HEK293T (cell line): Measurements from ENCODE around the gene MCOLN1.
"Not testable (repeated sequence)": the region's sequence is repeated elsewhere in the genome, so short reads cannot be mapped to it uniquely, and the experiment has no call there.

Source experiments
- CTCF ChIA-PET: fragments of 350-600 bp; formaldehyde crosslinking; extraction: SDS; loops from one replicate; lab custom pipeline; 2021; ENCODE audit warnings: antibody characterized with exemption, inconsistent platforms; lab: Yijun Ruan, JAX
- POLR2A ChIA-PET: fragments of 350-600 bp; formaldehyde crosslinking; extraction: SDS; loops from one replicate; lab custom pipeline; 2020; ENCODE audit warnings: antibody characterized with exemption, inconsistent platforms; lab: Yijun Ruan, JAX
- DNase-seq: peaks from one replicate; pipeline ENCODE4 v3.0.0; 2012; ENCODE audit warnings: mixed read lengths; ENCODE audit errors: extremely low spot score
- ARNT ChIP-seq: fragments of 450-650 bp; IDR thresholded peaks from 2 replicates; pipeline ENCODE4 v1.6.1; 2017; ENCODE audit warnings: mild to moderate bottlenecking
- BHLHE40 ChIP-seq: fragments of 450-650 bp; IDR thresholded peaks from 2 replicates; pipeline ENCODE4 v1.6.1; 2016; ENCODE audit warnings: mild to moderate bottlenecking, moderate library complexity, borderline replicate concordance
- CTBP1 ChIP-seq: fragments of 450-650 bp; IDR thresholded peaks from 2 replicates; pipeline ENCODE4 v1.6.1; 2016; ENCODE audit warnings: borderline replicate concordance
- ELF4 ChIP-seq: fragments of 450-650 bp; IDR thresholded peaks from 2 replicates; pipeline ENCODE4 v1.6.1; 2017; ENCODE audit warnings: antibody characterized with exemption
- FOXA1 ChIP-seq: fragments of 450-650 bp; IDR thresholded peaks from 2 replicates; pipeline ENCODE4 v1.6.1; 2016; ENCODE audit warnings: mild to moderate bottlenecking
- FOXK2 ChIP-seq: fragments of 450-650 bp; IDR thresholded peaks from 2 replicates; pipeline ENCODE4 v1.6.1; 2016; ENCODE audit warnings: mild to moderate bottlenecking
- FOXM1 ChIP-seq: fragments of 450-650 bp; IDR thresholded peaks from 2 replicates; pipeline ENCODE4 v1.6.1; 2017; ENCODE audit warnings: mild to moderate bottlenecking, borderline replicate concordance
- HDGF ChIP-seq: fragments of 450-650 bp; IDR thresholded peaks from 2 replicates; pipeline ENCODE4 v1.6.1; 2017; ENCODE audit warnings: antibody characterized with exemption, borderline replicate concordance
- L3MBTL2 ChIP-seq: fragments of 450-650 bp; conservative IDR thresholded peaks from 2 replicates; pipeline ENCODE4 v1.6.1; 2016; ENCODE audit warnings: mild to moderate bottlenecking
- LEF1 ChIP-seq: fragments of 450-650 bp; IDR thresholded peaks from 2 replicates; pipeline ENCODE4 v1.6.1; 2017; ENCODE audit warnings: mild to moderate bottlenecking, borderline replicate concordance
- NFRKB ChIP-seq: fragments of 450-650 bp; IDR thresholded peaks from 2 replicates; pipeline ENCODE4 v1.6.1; 2016; ENCODE audit warnings: mild to moderate bottlenecking, moderate library complexity
- PKNOX1 ChIP-seq: fragments of 450-650 bp; IDR thresholded peaks from 2 replicates; pipeline ENCODE4 v1.6.1; 2016
- SP1 ChIP-seq: fragments of 450-650 bp; IDR thresholded peaks from 2 replicates; pipeline ENCODE4 v1.6.1; 2017
- SUZ12 ChIP-seq: fragments of 450-650 bp; IDR thresholded peaks from 2 replicates; pipeline ENCODE4 v1.6.1; 2016; ENCODE audit warnings: mild to moderate bottlenecking
- TARDBP ChIP-seq: fragments of 450-650 bp; IDR thresholded peaks from 2 replicates; pipeline ENCODE4 v1.6.1; 2016
- ZNF384 ChIP-seq: fragments of 450-650 bp; IDR thresholded peaks from 2 replicates; pipeline ENCODE4 v1.6.1; 2016

MCOLN1 gene

GRCh38 chr19:7535047-7535997, 12.9 kb downstream of the MCOLN1 start, which contains the start of gene PNPLA6:
PNPLA6 (plus strand) TSS chr19:7535717; CDS start chr19:7535789, 72 bp downstream.
- CTCF ChIA-PET, result no interaction called here
- TF ChIP-seq NFRKB (no peak), FOXK2 (no peak), L3MBTL2 (no peak), HDGF (no peak), ZNF384 (no peak), PKNOX1 (no peak), ELF4 (peak; percentile 51; the same call in 1 of the 2 replicates), BHLHE40 (no peak), LEF1 (no peak), SP1 (no peak), FOXM1 (peak; percentile 52; the same call in 1 of the 2 replicates), ARNT (0 out of 2 replicates have a peak, but pooled peaks have one; percentile 22), CTBP1 (no peak), FOXA1 (no peak), SUZ12 (no peak; the same call in 1 of the 2 replicates), TARDBP (no peak)
- POLR2A ChIA-PET, result interaction anchor here (0.8 to 2.0 kb wide), 4 partner anchors 13 to 71 kb away, joined by 3 to 5 read pairs (median 4); partner anchors contain the start of gene MCOLN1
- peak; percentile 95 for DNase-seq

GRCh38 chr19:7535998-7536695, 13.7 kb downstream of the MCOLN1 start:
- DNase-seq, result no peak
- TF ChIP-seq LEF1 (no peak), FOXA1 (no peak), TARDBP (no peak), HDGF (no peak), FOXM1 (no peak), ELF4 (no peak), ARNT (no peak), L3MBTL2 (no peak)
- ChIA-PET POLR2A (interaction anchor here (0.8 to 2.0 kb wide), 2 partner anchors 29 to 31 kb away, joined by 4 to 5 read pairs; no protein-coding TSS in a partner anchor), CTCF (interaction anchor here (0.7 kb wide), 1 partner anchor 32 kb away, joined by 3 read pairs; no protein-coding TSS in a partner anchor)

- CTCF ChIA-PET, result interaction anchor here (0.6 kb wide), 1 partner anchor 13 kb away, joined by 3 read pairs; no protein-coding TSS in a partner anchor
- DNase-seq, POLR2A ChIA-PET: not testable (repeated sequence)
These were observed 16.6 kb downstream of the MCOLN1 start for GRCh38 chr19:7538990-7539389.

- no peak for TF ChIP-seq TARDBP
- DNase-seq, result no peak
- POLR2A ChIA-PET, result no interaction called here
- CTCF ChIA-PET, result no interaction called here
These were observed 17.5 kb downstream of the MCOLN1 start for GRCh38 chr19:7539827-7540425.

- ChIA-PET CTCF (no interaction called here), POLR2A (no interaction called here)
- peak; percentile 33 for DNase-seq
- TF ChIP-seq FOXA1 (no peak), TARDBP (no peak), PKNOX1 (no peak), FOXK2 (no peak), SP1 (no peak)
These were observed 18.5 kb downstream of the MCOLN1 start for GRCh38 chr19:7540761-7541474.

- CTCF ChIA-PET, result no interaction called here
- TF ChIP-seq L3MBTL2 (no peak), NFRKB (no peak), CTBP1 (no peak), PKNOX1 (no peak), ZNF384 (no peak), FOXM1 (no peak), HDGF (no peak), LEF1 (no peak), FOXK2 (no peak), ELF4 (no peak), SUZ12 (no peak), ARNT (no peak), BHLHE40 (no peak), SP1 (no peak), TARDBP (no peak), FOXA1 (no peak)
- POLR2A ChIA-PET, result no interaction called here
- no peak for DNase-seq
These were observed 19.0 kb downstream of the MCOLN1 start for GRCh38 chr19:7541475-7541824.
